H1 (cell line): ENCODE measurements around the gene TPPP3. TPM values are rescaled to one million over a fixed set of nuclear protein-coding genes. Genes with fewer than 3 reads are reported as not detected.
A peak's percentile ranks its signal among the peaks of the same experiment; 100 is the strongest.

ENCODE experiments used
- BACH1 ChIP-seq: IDR thresholded peaks from 2 replicates; pipeline ENCODE4 v1.6.1; 2012; ENCODE audit warnings: low read length, improper control_type of control experiment
- GABPA ChIP-seq: IDR thresholded peaks from 2 replicates; pipeline ENCODE4 v1.6.1; 2011; ENCODE audit warnings: mild to moderate bottlenecking, low read length, moderate library complexity, borderline replicate concordance; ENCODE audit not compliant: insufficient read depth
- KDM4A ChIP-seq: IDR thresholded peaks from one replicate; pipeline ENCODE4 v1.7.1; 2012; ENCODE audit warnings: low read depth, mild to moderate bottlenecking, moderate library complexity, low read length, inconsistent platforms; ENCODE audit not compliant: severe bottlenecking
- KDM5A ChIP-seq: fragments of 200-600 bp; IDR thresholded peaks from 2 replicates; pipeline ENCODE4 v1.7.1; 2012; ENCODE audit warnings: mild to moderate bottlenecking, low read length, inconsistent platforms, mixed read lengths
- SIN3A ChIP-seq, 2 experiments: IDR thresholded peaks in 1 of 2; conservative IDR thresholded peaks in 1 of 2; 2 replicates each; pipeline ENCODE4 v1.6.1; 2011 to 2012; ENCODE audit warnings: low read length in 2 of 2, improper control_type of control experiment in 1 of 2, low read depth in 1 of 2, mild to moderate bottlenecking in 1 of 2
- SP1 ChIP-seq: IDR thresholded peaks from 2 replicates; pipeline ENCODE4 v1.6.1; 2011; ENCODE audit warnings: low read depth, low read length
- TAF1 ChIP-seq: IDR thresholded peaks from 2 replicates; pipeline ENCODE4 v1.6.1; 2011; ENCODE audit warnings: mild to moderate bottlenecking, low read depth, low read length
- TAF7 ChIP-seq: optimal IDR thresholded peaks from 2 replicates; pipeline ENCODE3; 2011; ENCODE audit warnings: low read depth, mild to moderate bottlenecking, inconsistent platforms, low read length, moderate library complexity, borderline replicate concordance
- polyA plus RNA-seq, 7 experiments: library from polyadenylated mRNA; depleted of rRNA in 3 of 7; stranded (reverse) in 5 of 7; unstranded in 2 of 7; fragments of >200 nt in 5 of 7; fragments of 200-250 nt in 2 of 7; gene quantifications; 1 replicate in 5 of 7; 2 replicates in 1 of 7; 4 replicates in 1 of 7; pipeline versions ENCODE4 v1.2.1 to v1.2.3, GENCODE V29; 2011 to 2013; ENCODE audit warnings: missing spikeins in 2 of 7, mixed read lengths in 2 of 7
- total RNA-seq: library from RNA; stranded (reverse); fragmentation: NEBNext Ultra II Directional; extraction: Animal tissue kit (Norgen Biotek cat#: 25700); gene quantifications from 2 replicates; pipeline ENCODE4 v1.2.1, GENCODE V29; 2021
- TF ChIP-seq, protein P1 (sequence below): IDR thresholded peaks from 2 replicates; pipeline ENCODE4 v1.6.1; 2012; ENCODE audit warnings: inconsistent platforms

The TPPP3 gene
- total and polyA plus RNA-seq, 2 of the 8 experiments (the other 6 are each of a cell fraction or from before 2014, with no cell fraction given), result 0.77 to 1.0 TPM

DNA sequence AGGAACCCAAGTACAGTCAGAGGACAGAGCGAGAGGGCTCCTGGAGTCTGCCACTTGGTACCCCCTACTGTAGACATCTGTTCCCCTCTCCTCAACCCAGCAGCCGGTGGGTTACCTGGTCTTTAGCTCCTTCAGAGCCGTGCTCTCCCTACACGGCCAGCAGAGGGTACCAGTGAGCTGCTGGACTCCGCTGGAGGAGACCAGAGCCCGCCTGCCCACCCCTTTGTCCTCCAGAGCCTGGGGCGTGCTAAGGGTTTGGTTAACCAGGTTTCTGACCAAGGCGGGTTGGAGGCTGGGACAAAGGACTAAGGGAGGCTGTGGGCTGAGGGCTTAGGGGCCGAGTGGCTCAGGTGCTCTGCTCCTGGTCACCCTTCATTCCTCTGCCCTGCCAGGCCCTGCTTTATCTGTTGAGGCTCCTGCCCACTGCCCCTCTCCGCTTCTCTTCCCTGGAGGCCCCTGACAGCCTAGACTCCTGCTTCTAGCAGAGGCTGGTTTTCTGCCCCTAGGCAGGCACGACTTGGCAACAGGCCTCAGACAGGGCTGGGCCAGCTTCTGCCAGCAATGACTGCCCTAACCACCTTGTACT lies 34.9 kb upstream of the TPPP3 start (continued):
- TF ChIP-seq, protein P1, sequence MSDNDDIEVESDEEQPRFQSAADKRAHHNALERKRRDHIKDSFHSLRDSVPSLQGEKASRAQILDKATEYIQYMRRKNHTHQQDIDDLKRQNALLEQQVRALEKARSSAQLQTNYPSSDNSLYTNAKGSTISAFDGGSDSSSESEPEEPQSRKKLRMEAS, result peak; percentile 50
- TF ChIP-seq TAF7 (peak; percentile 58), TAF1 (0 out of 2 replicates have a peak, but pooled peaks have one; percentile 11), BACH1 (no peak), GABPA (0 out of 2 replicates have a peak, but pooled peaks have one; percentile 64), KDM4A (no peak), SIN3A (conservative IDR thresholded peaks at IDR 0.05 in 1 of 2, IDR thresholded peaks at IDR 0.05 in 1 of 2; ENCODE audit: low read depth in 1 of 2, low read length in 2 of 2) (0 out of 4 replicates have a peak, but pooled peaks of 1 of the 2 experiments have one; percentile 24), SP1 (no peak), KDM5A (no peak)
- TF ChIP-seq, all 59 proteins: peak for 8
